Measurements from ENCODE around the gene TMEM45A. TPM values are rescaled to one million over a fixed set of nuclear protein-coding genes. Genes with fewer than 3 reads are reported as not detected.
A peak's percentile ranks its signal among the peaks of the same experiment; 100 is the strongest.

The TMEM45A gene
- total RNA-seq, 2 experiments from 2014 or later = 1.1 to 1.8 TPM

GRCh38 chr3:100584101-100584660 is 91.8 kb downstream of the TMEM45A start:
- H3K4me1 Mint-ChIP-seq (ENCODE audit: low read depth) = no peaks in the 10 kb centered on the region
- no peak overlapping the region for H3K4me3 Mint-ChIP-seq
- ChIA-PET POLR2A (no interaction called here), CTCF (interaction anchor here (1.0 to 1.8 kb wide), 2 partner anchors 121 kb away, joined by 3 to 5 read pairs; no protein-coding TSS in a partner anchor)
- H3K27me3 Mint-ChIP-seq = no peaks in the 10 kb centered on the region
- DNase-seq (no peak), ATAC-seq (no peak)
- intact Hi-C loops (cut with micrococcal nuclease) = no loop called here
- H3K36me3 Mint-ChIP-seq (ENCODE audit: low read depth) = no peaks in the 10 kb centered on the region
- no peaks in the 10 kb centered on the region for H3K9me3 Mint-ChIP-seq
- no peak overlapping the region for H3K27ac Mint-ChIP-seq
- no peak for TF ChIP-seq CTCF (IDR thresholded peaks at IDR 0.05)

- Mint-ChIP-seq H3K27ac (no peak overlapping the region), H3K9me3 (no peaks in the 10 kb centered on the region), H3K27me3 (no peaks in the 10 kb centered on the region), H3K36me3 (ENCODE audit: low read depth) (no peaks in the 10 kb centered on the region), H3K4me3 (no peak overlapping the region), H3K4me1 (ENCODE audit: low read depth) (peaks cover 3% of the 10 kb centered on the region)
- intact Hi-C loops (cut with micrococcal nuclease) = no loop called here
- ChIA-PET CTCF (interaction anchor here (2.2 kb wide), 1 partner anchor 124 kb away, joined by 9 read pairs; no protein-coding TSS in a partner anchor), POLR2A (no interaction called here)
- TF ChIP-seq CTCF (IDR thresholded peaks at IDR 0.05) = no peak
- ATAC-seq (no peak), DNase-seq (no peak)
These were observed 94.4 kb downstream of the TMEM45A start for GRCh38 chr3:100586832-100587231.

- POLR2A ChIA-PET = no interaction called here
These were observed 95.8 kb downstream of the TMEM45A start for GRCh38 chr3:100588251-100588650.

DNA sequence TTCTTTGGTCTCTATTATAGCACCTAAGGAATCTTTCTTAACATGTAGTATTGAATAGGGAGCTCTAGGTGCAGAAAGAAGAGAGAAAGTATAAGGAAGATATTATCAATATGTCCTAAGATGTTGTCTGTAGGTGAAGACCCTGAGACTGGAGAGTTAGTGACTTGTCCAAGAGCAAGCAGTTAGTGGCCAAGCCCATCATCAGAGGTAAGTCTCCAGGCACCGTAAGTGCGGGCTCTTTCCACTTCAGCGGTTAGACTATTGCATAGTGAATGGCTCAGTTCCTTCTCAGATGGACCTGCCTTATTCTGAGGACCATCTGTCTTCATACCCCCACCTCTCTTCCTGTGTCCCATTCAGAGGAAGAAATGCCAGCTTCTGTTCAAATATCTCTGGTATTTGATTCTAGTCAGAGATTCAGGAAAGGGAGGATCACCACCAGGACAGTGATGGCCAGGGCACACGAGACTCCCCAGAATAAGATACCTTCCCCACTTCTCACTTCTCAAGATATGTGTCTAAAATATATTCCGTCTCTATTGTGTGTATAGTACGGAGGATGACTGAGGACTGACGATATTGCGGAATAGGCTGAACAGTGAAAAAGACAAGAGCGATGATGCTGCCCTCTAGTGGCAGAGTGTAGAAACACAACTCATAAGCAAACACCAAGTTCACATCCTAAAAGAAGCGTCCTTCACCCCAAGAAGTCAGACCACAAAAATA is 97.9 kb downstream of the TMEM45A start:
- Mint-ChIP-seq H3K4me3 (no peak overlapping the region), H3K4me1 (ENCODE audit: low read depth) (peaks cover 3% of the 10 kb centered on the region), H3K36me3 (ENCODE audit: low read depth) (no peaks in the 10 kb centered on the region), H3K27me3 (no peaks in the 10 kb centered on the region), H3K27ac (no peak overlapping the region), H3K9me3 (no peaks in the 10 kb centered on the region)
- peak; percentile 97 for ATAC-seq
- peak; percentile 83 for TF ChIP-seq CTCF (IDR thresholded peaks at IDR 0.05)
- intact Hi-C loops (cut with micrococcal nuclease) = loop anchor here (1.0 to 2.0 kb wide), 2 partner anchors 127 to 273 kb away; no protein-coding TSS in a partner anchor
- ChIA-PET CTCF (interaction anchor here (0.5 to 6.1 kb wide), 32 partner anchors 10 to 547 kb away, joined by 3 to 84 read pairs (median 4); partner anchors contain the start of gene TFG), POLR2A (no interaction called here)
- peak; percentile 76 for DNase-seq

More at GRCh38 chr3:100588251-100588650, 95.8 kb downstream of the TMEM45A start:
- Mint-ChIP-seq H3K36me3 (ENCODE audit: low read depth) (no peaks in the 10 kb centered on the region), H3K4me1 (ENCODE audit: low read depth) (peaks cover 3% of the 10 kb centered on the region), H3K9me3 (no peaks in the 10 kb centered on the region), H3K27me3 (no peaks in the 10 kb centered on the region), H3K27ac (no peak overlapping the region), H3K4me3 (no peak overlapping the region)
- DNase-seq = no peak
- intact Hi-C loops (cut with micrococcal nuclease) = no loop called here
- ATAC-seq = no peak
- CTCF ChIA-PET = interaction anchor here (1.6 to 6.1 kb wide), 4 partner anchors 123 to 756 kb away, joined by 7 to 84 read pairs (median 14); no protein-coding TSS in a partner anchor
- no peak for TF ChIP-seq CTCF (IDR thresholded peaks at IDR 0.05)

DNA sequence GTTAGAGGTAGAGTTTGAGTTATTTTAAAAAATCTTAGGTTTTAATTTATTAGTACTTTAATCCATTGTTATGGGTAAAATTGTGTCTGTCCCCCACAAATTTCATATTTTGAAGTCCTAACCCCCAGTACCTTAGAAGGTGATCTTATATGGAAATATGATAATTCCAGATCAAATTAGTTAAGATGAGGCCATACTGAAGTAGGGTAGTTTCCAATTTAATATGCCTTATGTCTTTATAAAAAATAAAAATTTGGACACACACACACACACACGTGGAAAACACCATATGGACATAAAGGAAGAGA is 98.4 kb downstream of the TMEM45A start:
- H3K27me3 Mint-ChIP-seq = no peaks in the 10 kb centered on the region
- intact Hi-C loops (cut with micrococcal nuclease) = loop anchor here (1.0 to 2.0 kb wide), 2 partner anchors 127 to 274 kb away; no protein-coding TSS in a partner anchor
- TF ChIP-seq CTCF (IDR thresholded peaks at IDR 0.05) = no peak
- CTCF ChIA-PET = interaction anchor here (0.7 to 6.1 kb wide), 18 partner anchors 10 to 274 kb away, joined by 3 to 84 read pairs (median 4); no protein-coding TSS in a partner anchor
- no peak overlapping the region for H3K27ac Mint-ChIP-seq
- H3K4me1 Mint-ChIP-seq (ENCODE audit: low read depth) = peaks cover 3% of the 10 kb centered on the region
- no peak overlapping the region for H3K4me3 Mint-ChIP-seq
- no peak for DNase-seq
- H3K9me3 Mint-ChIP-seq = no peaks in the 10 kb centered on the region
- POLR2A ChIA-PET = no interaction called here
- H3K36me3 Mint-ChIP-seq (ENCODE audit: low read depth) = no peaks in the 10 kb centered on the region
- no peak for ATAC-seq
